Stimulated activated CD8-positive, alpha-beta memory T cell treated with anti-CD3 and anti-CD28 coated beads, Interleukin-15, amount 100 ng/mL, for 4 hours (primary cell): Measurements from ENCODE around the gene SLC9A5.
A peak's percentile ranks its signal among the peaks of the same experiment; 100 is the strongest.

Experiments used
- DNase-seq, 2 donors: peaks; one replicate each; pipeline ENCODE4 v3.0.0-alpha.2; 2020; ENCODE audit warnings: low read depth in 2 of 2

Gene SLC9A5

GRCh38 chr16:67310561-67310960, 61.8 kb downstream of the SLC9A5 start:
- no peak for DNase-seq

GRCh38 chr16:67311607-67312488, 63.1 kb downstream of the SLC9A5 start:
- peak; percentile 6 to 48 for DNase-seq

GRCh38 chr16:67312719-67313118, 63.9 kb downstream of the SLC9A5 start:
- no peak for DNase-seq

- no peak for DNase-seq
Observed at GRCh38 chr16:67317853-67318252, 69.1 kb downstream of the SLC9A5 start.
